GM18519 (cell line): ENCODE measurements around the gene ZW10.
"Not testable (repeated sequence)": the region's sequence is repeated elsewhere in the genome, so short reads cannot be mapped to it uniquely, and the experiment has no call there.

Source experiments
- ATAC-seq: cut with Tn5 transposase; IDR thresholded peaks from one replicate; pipeline ENCODE4 v1.9.1; 2021; ENCODE audit warnings: mild to moderate bottlenecking, moderate library complexity; ENCODE audit not compliant: unreplicated experiment, low FRiP score

The ZW10 gene

DNA sequence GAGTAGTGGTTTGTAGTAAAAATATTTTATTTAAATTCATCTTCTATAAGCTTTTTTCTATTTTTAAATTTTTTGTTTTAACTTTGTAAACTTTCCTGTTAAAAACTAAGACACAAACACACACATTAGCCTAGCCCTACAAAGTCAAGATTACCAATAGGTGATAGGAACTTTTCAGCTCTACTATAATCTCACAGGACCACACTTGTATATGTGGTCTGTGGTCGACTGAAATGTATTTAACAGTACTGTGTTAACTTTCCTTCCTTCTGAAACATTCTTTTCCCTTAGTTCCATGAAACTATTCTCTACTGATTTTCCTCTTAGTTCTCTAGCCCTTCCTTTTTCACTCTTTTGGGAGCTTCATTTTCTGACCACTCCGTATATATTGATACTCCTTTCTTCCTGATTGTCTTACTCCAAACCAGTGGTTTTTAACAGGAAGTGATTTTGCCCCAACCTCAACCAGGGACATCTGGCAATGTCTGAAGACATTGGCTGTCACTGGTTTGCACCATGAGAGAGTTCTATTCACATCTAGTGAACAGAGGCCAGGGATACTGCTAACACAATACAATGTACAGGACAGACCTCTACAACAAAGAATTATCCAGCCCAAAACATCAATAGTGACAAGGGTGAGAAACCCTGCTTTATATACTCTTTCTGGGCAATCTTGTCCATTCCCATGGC, 8.8 kb downstream of the ZW10 start:
- ATAC-seq = no peak

DNA sequence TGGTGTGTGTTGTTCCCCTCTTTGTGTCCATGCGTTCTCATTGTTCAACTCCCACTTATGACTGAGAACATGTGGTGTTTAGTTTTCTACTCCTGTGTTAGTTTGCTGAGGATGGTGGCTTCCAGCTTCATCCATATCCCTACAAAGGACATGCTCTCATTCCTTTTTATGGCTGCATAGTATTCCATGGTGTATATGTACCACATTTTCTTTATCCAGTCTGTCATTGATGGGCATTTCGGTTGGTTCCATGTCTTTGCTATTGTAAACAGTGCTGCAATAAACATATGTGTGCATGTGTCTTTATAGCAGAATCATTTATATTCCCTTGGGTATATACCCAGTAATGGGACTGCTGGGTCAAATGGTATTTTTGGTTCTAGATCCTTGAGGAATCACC, 10.5 kb downstream of the ZW10 start:
- not testable (repeated sequence) for ATAC-seq

DNA sequence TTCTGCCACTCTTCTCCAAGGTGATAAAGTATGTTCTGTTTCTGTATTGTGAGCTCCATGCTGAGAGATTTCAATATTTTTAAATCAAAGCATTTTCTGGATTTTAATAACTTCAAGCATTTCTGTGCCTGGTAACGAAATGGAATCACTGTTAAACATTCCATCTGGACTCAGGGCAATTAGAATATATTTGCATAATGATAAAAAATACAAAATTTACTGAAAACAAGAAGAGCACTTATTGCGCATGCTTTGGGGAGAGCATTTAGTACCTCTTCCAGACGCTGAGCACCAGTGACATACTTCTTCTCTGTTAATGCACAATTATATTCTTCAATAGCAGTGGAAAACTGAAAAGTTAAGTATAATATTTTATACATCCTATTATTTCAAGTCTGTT, 13.3 kb downstream of the ZW10 start:
- no peak for ATAC-seq

DNA sequence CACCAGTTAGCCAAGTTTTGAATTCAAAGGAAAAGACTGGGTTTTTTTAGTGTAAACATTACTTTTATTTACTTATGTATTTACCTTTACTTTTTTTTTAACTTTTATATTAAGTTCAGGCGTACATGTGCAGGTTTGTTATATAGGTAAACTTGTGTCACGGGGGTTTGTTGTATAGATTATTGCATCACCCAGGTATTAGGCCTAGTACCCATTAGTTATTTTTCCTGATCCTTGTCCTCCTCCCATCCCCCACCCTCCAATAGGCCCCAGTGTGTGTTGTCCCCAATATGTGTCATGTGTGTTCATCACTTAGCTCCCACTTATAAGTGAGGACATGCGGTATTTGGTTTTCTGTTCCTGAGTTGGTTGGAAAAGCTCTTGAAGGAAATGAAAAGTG, 20.6 kb downstream of the ZW10 start:
- no peak for ATAC-seq

DNA sequence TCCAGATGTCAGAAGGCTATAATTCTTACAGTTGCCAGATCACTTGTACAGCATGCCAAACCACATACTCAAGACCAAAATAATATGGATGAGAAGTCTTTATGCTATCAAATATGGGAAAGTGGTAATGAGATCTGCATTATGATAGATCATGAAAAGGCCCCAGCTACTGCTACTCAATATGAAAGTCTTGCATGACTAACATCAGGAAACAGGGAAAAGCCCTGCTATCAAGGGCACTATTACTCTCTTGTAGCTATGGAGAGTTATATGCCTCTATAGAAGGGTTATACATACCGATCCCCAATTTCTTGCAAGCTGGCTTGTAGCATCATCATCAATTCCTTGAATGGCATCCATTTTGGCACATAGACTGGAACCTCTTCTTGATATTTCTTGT, 37.2 kb downstream of the ZW10 start:
- no peak for ATAC-seq

DNA sequence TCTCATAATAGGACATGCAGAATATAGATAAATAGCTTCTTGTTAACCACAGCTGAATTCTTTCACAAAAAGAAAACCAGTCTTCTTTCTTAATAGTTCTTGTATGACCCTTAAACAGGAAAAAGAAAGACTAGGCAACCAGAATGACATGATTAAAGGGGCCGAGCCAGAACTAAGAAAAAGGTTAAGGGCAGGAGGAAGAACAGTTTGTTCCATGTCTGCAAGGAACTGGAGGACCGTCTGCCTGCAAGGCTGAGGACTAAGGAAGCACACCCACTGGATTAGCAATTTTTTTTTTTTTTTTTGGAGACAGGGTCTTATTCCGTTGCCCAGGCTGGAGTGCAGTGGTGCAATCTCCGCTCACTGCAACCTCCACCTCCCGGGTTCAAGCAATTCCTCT, 41.4 kb downstream of the ZW10 start:
- no peak for ATAC-seq

DNA sequence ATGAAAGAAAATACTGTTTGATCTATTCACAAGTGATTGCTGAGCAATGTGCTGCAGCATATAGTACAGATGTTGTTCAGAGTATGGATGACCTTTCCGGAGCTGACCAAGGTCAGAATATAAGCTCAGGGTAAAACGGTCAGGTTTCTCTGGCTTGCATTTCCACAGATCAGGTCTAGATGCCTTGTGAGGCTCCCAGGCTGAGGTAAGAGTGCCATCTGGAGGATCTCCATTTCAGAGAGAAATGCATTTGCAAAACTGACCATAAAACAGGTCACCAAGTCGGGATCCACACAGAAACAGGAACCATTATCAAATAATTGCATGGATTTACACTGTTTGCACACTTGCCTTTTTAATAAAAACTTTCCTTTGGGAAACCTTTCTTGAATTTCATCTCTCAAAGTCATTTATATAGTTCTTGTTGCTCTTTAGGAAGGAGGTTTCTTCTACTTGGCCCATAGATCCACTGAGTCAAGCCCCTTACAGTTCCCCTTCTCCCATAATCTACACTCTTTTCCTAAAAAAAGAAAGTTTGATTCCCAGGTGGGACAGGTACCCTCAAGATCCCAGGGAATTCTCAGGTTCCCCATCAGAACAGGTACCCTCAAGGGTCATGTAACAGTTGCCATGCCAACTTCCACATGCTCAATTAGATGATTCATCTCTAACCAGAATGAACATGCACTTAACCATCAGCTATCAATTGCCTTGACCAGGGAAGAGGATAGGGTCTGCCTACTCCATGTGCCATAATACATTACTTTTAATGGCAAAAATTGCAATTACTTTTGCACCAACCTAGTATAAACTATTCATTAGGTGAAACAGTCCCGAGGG, 42.4 kb downstream of the ZW10 start:
- no peak for ATAC-seq

GRCh38 chr11:113729456-113729855, 44.0 kb downstream of the ZW10 start:
- ATAC-seq = no peak

GRCh38 chr11:113728814-113729213, 44.7 kb downstream of the ZW10 start:
- ATAC-seq = no peak

DNA sequence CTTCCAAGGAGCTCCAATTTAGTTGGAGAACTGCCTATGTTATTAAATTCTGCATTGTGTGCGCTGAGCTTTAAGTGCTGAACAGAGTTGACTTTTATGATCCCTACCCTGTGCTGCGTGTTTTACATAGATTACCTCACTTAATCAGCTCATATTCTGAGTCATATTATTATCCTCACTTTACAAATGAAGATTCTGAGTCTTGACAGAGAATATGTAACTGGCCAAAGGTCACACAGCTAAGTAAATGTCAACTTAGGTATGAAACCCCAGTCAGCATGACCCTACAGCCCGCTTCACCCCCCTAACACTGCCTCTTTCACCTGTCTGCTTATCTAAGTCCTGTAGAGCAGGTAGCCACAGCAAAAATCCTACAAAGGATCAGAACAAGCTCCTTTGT, 47.6 kb downstream of the ZW10 start:
- no peak for ATAC-seq

- no peak for ATAC-seq
Measured at GRCh38 chr11:113725407-113725806, 48.1 kb downstream of the ZW10 start.

GRCh38 chr11:113724778-113725177, 48.7 kb downstream of the ZW10 start:
- ATAC-seq = no peak

DNA sequence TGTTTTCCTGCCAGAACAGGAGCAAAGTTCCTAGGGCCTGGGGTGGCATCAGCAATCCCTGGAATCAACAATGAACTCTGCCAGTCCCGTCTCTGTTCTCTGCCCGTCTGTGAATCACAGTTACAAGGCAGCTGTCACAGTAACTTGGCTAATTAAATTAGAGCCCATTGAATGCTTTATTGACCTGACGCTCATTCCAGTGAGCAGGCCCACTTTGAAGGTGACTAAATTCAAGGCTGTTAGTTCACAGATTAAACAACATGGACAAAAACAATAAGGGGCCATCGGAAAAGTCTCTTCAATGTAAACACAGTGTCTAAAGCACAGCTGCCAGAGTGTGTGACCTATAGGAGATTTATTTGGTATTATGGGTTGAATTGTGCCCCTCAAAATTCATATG, 49.7 kb downstream of the ZW10 start:
- ATAC-seq = no peak

DNA sequence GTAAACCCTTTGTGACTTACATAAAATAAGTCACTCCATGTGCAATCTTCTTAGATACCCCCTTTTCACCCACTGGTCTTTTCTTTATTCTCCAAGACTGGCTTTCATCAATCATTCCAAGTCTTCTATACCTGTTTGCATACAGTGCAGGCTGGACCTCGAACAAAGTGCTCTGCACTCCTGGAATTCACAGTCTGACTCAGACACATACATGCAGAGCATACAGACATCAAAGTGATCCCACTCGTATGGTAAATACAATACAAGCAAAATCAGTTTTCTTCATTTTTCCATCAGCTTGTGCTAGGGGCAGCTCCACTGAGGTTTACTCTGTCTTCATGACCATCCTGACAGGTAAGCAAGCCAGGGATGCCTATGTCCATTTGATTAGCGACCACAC, 50.6 kb downstream of the ZW10 start:
- ATAC-seq = no peak

DNA sequence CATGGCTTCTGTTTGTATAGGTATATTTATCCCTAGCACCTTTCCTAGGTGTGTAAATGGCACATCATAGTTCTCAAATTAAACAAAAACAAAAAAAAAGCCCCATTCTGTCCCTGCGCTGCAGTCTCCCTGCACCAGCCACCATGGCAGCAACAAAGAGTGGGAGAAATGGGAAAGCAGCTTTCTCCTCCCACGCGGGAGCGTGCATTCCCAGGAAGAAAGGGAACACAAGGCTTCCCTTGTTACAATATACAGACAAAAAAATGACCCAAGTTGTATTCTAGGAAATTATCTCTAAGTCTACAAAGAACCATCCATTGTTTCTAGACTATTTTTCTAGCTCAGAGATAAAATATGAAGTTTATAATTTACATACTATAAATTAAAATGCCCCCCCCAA, 51.3 kb downstream of the ZW10 start:
- ATAC-seq = no peak

DNA sequence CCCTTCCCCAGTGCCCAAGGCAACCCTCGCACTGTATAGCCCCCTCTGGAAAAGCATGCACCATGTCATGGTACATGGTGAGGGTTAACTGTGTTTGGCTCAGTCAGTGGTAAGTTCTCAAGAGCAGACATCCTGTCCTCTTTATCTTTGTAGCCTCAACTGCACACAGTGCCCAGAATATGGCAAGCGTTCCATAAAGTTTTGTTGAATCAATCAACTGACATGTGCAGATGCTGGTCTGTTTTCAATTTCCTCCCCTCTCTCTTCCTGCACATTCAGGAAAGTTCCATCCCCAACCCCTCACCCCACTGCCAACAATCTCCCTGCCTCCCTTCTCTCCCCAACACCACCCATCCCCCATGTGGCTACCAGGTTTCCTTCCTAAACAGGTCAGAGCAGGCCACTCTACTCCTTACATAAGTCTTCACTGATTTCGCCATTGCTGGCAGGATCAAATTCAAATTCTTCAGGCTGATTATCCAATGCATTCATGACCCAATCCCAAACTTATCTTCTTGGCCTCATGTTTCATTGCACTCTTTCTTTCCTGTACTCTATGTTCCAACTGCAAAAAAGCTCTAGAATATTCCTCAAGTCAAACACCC, 51.9 kb downstream of the ZW10 start:
- no peak for ATAC-seq

GRCh38 chr11:113720478-113720877, 53.0 kb downstream of the ZW10 start:
- ATAC-seq = not testable (repeated sequence)

DNA sequence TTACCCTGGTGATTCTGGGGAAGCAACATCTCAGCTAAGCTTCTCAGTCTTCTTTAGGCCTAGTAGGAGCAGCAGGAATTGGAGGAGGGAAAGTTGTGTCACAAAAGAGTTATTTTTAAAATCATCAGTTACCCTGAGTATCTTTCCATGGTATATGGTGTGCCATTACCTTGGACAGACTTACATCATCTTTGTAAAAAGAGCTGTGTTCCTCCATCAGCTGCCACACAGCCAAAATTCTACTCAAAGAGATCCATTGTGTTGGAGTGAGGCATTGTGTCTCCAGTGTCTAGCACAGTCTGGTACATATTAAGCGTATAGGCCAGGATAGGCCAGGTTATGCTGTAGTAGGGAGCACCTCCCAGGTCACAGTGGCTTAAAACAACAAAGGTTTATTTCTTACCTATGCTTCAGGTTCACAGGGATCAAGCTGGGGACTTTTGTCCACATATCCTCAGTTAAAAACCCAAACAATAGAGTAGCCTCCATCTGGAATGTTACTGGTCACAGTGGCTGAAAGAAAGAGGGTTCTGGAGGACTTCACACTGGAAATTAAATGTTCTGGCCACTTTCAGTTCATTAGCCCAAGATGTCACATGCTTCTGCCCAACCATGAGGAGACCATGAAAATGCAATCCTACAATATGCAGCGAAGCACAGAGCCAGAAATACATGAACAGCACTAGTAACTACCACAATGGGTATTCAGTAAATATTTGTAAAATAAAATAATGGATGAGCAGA, 57.4 kb downstream of the ZW10 start:
- ATAC-seq = no peak

GRCh38 chr11:113715273-113715672, 58.2 kb downstream of the ZW10 start:
- ATAC-seq = no peak

DNA sequence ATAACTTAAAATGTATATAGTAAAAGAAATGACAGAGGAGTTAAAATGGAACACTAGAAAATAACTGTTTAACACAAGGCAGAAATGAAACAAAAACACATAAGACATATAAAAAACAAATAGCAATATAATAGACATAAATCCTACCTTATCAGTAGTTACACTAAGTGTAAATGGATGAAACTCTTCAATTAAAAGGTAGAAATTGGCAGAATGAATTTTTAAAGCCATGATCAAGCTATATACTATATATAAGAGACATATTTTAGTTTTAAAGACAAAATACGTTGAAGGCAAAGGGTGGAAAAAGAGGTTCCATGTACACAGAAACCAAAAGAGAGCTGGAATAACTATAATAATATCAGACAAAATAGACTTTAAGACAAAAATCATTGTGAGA, 62.5 kb downstream of the ZW10 start:
- no peak for ATAC-seq
